NCI-H1092 (cell line): ENCODE data around the gene CIZ1.
"Not testable (repeated sequence)": the region's sequence is repeated elsewhere in the genome, so short reads cannot be mapped to it uniquely, and the experiment has no call there.

ENCODE experiments used
- DNase-seq: peaks from one replicate; lab custom pipeline; 2025; lab: John Stamatoyannopoulos, UW

The CIZ1 gene

GRCh38 chr9:128145951-128146351 lies 45.4 kb downstream of the CIZ1 start:
- DNase-seq, result no peak

- no peak for DNase-seq
Observed at GRCh38 chr9:128145536-128145935, 45.8 kb downstream of the CIZ1 start.

GRCh38 chr9:128144239-128145181 lies 46.9 kb downstream of the CIZ1 start:
- no peak for DNase-seq

GRCh38 chr9:128143525-128144238 lies 47.7 kb downstream of the CIZ1 start:
- no peak for DNase-seq

- DNase-seq, result no peak
Observed at GRCh38 chr9:128142596-128142995, 48.8 kb downstream of the CIZ1 start.

- no peak for DNase-seq
Observed at GRCh38 chr9:128142061-128142460, 49.3 kb downstream of the CIZ1 start.

GRCh38 chr9:128141604-128142003 lies 49.8 kb downstream of the CIZ1 start:
- DNase-seq, result no peak

- DNase-seq, result no peak
Observed at GRCh38 chr9:128139621-128140020, 51.8 kb downstream of the CIZ1 start.

GRCh38 chr9:128138001-128138400 lies 53.4 kb downstream of the CIZ1 start:
- no peak for DNase-seq

GRCh38 chr9:128136816-128137793 lies 54.3 kb downstream of the CIZ1 start:
- no peak for DNase-seq

GRCh38 chr9:128135561-128135960 lies 55.8 kb downstream of the CIZ1 start:
- DNase-seq, result not testable (repeated sequence)

- DNase-seq, result not testable (repeated sequence)
Observed at GRCh38 chr9:128132139-128132538, 59.2 kb downstream of the CIZ1 start.

- not testable (repeated sequence) for DNase-seq
Observed at GRCh38 chr9:128131346-128131745, 60.0 kb downstream of the CIZ1 start.

GRCh38 chr9:128130651-128131050 lies 60.7 kb downstream of the CIZ1 start:
- not testable (repeated sequence) for DNase-seq

GRCh38 chr9:128129976-128130590 lies 61.3 kb downstream of the CIZ1 start:
- not testable (repeated sequence) for DNase-seq

GRCh38 chr9:128128836-128129590 lies 62.4 kb downstream of the CIZ1 start:
- no peak for DNase-seq

- peak; percentile 85 for DNase-seq
Observed at GRCh38 chr9:128127990-128128835, 63.2 kb downstream of the CIZ1 start.

- DNase-seq, result peak; percentile 63
Observed at GRCh38 chr9:128127568-128127989, 63.8 kb downstream of the CIZ1 start, which contains the start of gene PTGES2. Gene PTGES2 (minus strand): TSS chr9:128127729. CDS start chr9:128127717, 12 bp downstream.

GRCh38 chr9:128125580-128126354 lies 65.6 kb downstream of the CIZ1 start:
- DNase-seq, result no peak
